B cell (primary cell): ENCODE results near the gene PPP2R2B. TPM values are rescaled to one million over a fixed set of nuclear protein-coding genes. Genes with fewer than 3 reads are reported as not detected.

Experiments used
- ATAC-seq: fragments of 200-7000 bp; cut with Tn5 transposase; one replicate; pipeline ENCODE4 v1.10.0; 2021; ENCODE audit warnings: low read depth, mild to moderate bottlenecking, moderate number of reproducible peaks, moderate library complexity
- CTCF ChIA-PET: fragments of 350-600 bp; sonication (Branson Sonifier 250); formaldehyde crosslinking; loops from one replicate; lab custom pipeline; 2021; ENCODE audit warnings: antibody characterized with exemption, inconsistent platforms; lab: Charles Lee
- POLR2A ChIA-PET: fragments of 350-600 bp; sonication (Branson Sonifier 250); formaldehyde crosslinking; loops from one replicate; lab custom pipeline; 2021; ENCODE audit warnings: antibody characterized with exemption; lab: Charles Lee
- DNase-seq: peaks from one replicate; pipeline ENCODE4 v3.0.0; 2013
- H2AFZ ChIP-seq: 2 replicates; pipeline ENCODE4 v1.6.1; 2012; ENCODE audit warnings: mild to moderate bottlenecking, low read depth, low read length; ENCODE audit not compliant: insufficient read depth, poor library complexity, severe bottlenecking
- H3K27ac ChIP-seq, 2 donors: 1 replicate in 1 of 2; 2 replicates in 1 of 2; pipeline ENCODE4 v1.5.1; 2012 to 2013; ENCODE audit warnings: low read length in 2 of 2, mild to moderate bottlenecking in 2 of 2, moderate library complexity in 1 of 2
- H3K27me3 ChIP-seq, 4 experiments: fragments of 200-600 bp in 1 of 4; sonication (generic) in 1 of 4; replicated peaks in 1 of 4; 1 replicate in 2 of 4; 2 replicates in 2 of 4; pipeline versions ENCODE4 v1.6.1 to v1.7.0; 2013 to 2016; ENCODE audit warnings: low read length in 3 of 4, mild to moderate bottlenecking in 2 of 4, mixed read lengths in 1 of 4, moderate library complexity in 1 of 4; ENCODE audit not compliant: insufficient read depth in 4 of 4, control insufficient read depth in 3 of 4; ENCODE audit errors: control extremely low read depth in 1 of 4
- H3K36me3 ChIP-seq, 2 experiments: replicated peaks in 1 of 2; 1 replicate in 1 of 2; 2 replicates in 1 of 2; pipeline versions ENCODE4 v1.6.1 to v1.7.1; 2013; ENCODE audit warnings: low read length in 1 of 2; ENCODE audit not compliant: insufficient read depth in 2 of 2, control insufficient read depth in 1 of 2; ENCODE audit errors: control extremely low read depth in 1 of 2, extremely low read depth in 1 of 2
- H3K4me1 ChIP-seq, 2 donors: fragments of 200-600 bp in 1 of 2; sonication (generic) in 1 of 2; 1 replicate in 1 of 2; 2 replicates in 1 of 2; pipeline versions ENCODE4 v1.5.1 to v1.6.1; 2013 to 2017; ENCODE audit warnings: low read length in 2 of 2; ENCODE audit not compliant: control insufficient read depth in 2 of 2, insufficient read depth in 2 of 2
- H3K4me2 ChIP-seq: replicated peaks from 2 replicates; pipeline ENCODE3; 2012; ENCODE audit warnings: mild to moderate bottlenecking, low read depth, low read length; ENCODE audit not compliant: poor library complexity, severe bottlenecking
- H3K4me3 ChIP-seq, 5 experiments: fragments of 200-600 bp in 1 of 5; sonication (generic) in 1 of 5; 1 replicate in 3 of 5; 2 replicates in 2 of 5; pipeline versions ENCODE4 v1.5.1 to v1.7.0; 2011 to 2016; ENCODE audit warnings: low read length in 4 of 5, mild to moderate bottlenecking in 4 of 5, low read depth in 2 of 5, control low read depth in 1 of 5, moderate library complexity in 1 of 5; ENCODE audit not compliant: insufficient read depth in 1 of 5; ENCODE audit errors: control extremely low read depth in 1 of 5, extremely low read depth in 1 of 5
- H3K79me2 ChIP-seq: fragments of 200-600 bp; sonication (generic); one replicate; pipeline ENCODE4 v1.6.0; 2016; ENCODE audit warnings: low read length; ENCODE audit not compliant: control insufficient read depth, insufficient read depth
- H3K9ac ChIP-seq: fragments of 200-600 bp; sonication (generic); 2 replicates; pipeline ENCODE4 v1.6.1; 2017; ENCODE audit warnings: mild to moderate bottlenecking, low read length, moderate library complexity
- H3K9me3 ChIP-seq, 3 donors: one replicate each; pipeline versions ENCODE4 v1.6.1 to v1.7.1; 2013; ENCODE audit warnings: low read length in 2 of 3; ENCODE audit not compliant: control insufficient read depth in 2 of 3, insufficient read depth in 1 of 3; ENCODE audit errors: control extremely low read depth in 1 of 3
- H4K20me1 ChIP-seq: 2 replicates; pipeline ENCODE4 v1.6.0; 2012; ENCODE audit warnings: mild to moderate bottlenecking, low read length; ENCODE audit not compliant: insufficient read depth, control insufficient read depth, poor library complexity, severe bottlenecking
- H3K27ac Mint-ChIP-seq: one replicate; pipeline ENCODE4 v1.8.0; 2021; ENCODE audit warnings: mixed read lengths
- H3K27me3 Mint-ChIP-seq: one replicate; pipeline ENCODE4 v1.8.0; 2021; ENCODE audit warnings: mixed read lengths
- H3K4me1 Mint-ChIP-seq: one replicate; pipeline ENCODE4 v1.8.0; 2021; ENCODE audit warnings: mixed read lengths
- H3K4me3 Mint-ChIP-seq: one replicate; pipeline ENCODE4 v1.8.0; 2021; ENCODE audit warnings: mixed read lengths
- H3K9me3 Mint-ChIP-seq: one replicate; pipeline ENCODE4 v1.8.0; 2022; ENCODE audit warnings: mixed read lengths; ENCODE audit not compliant: insufficient read depth
- EZH2 ChIP-seq: IDR thresholded peaks from 2 replicates; pipeline ENCODE4 v1.6.1; 2012; ENCODE audit warnings: borderline replicate concordance, low read depth, mild to moderate bottlenecking, moderate library complexity, low read length; ENCODE audit not compliant: insufficient read depth, poor library complexity, severe bottlenecking
- WGBS: methylation state at CpG from one replicate; pipeline ENCODE4 v1.1.5; 2013; ENCODE audit warnings: missing lambda C conversion rate; ENCODE audit not compliant: insufficient coverage; 5-methylcytosine and 5-hydroxymethylcytosine counted together
- intact Hi-C: fragments of 100-400 bp; cut with micrococcal nuclease; formaldehyde crosslinking; loops from one replicate; pipeline ENCODE4 v1.10.0; 2022
- polyA plus RNA-seq: library from polyadenylated mRNA; depleted of rRNA; stranded (reverse); fragments of >200 nt; gene quantifications from 2 replicates; pipeline ENCODE4 v1.2.3, GENCODE V29; 2012
- total RNA-seq, 2 donors: library from RNA; stranded (reverse); fragments of 120-200 nt in 1 of 2; gene quantifications; 1 replicate in 1 of 2; 2 replicates in 1 of 2; pipeline versions ENCODE4 v1.2.3 to v1.2.4, GENCODE V29; 2013 to 2022
- TF ChIP-seq, protein P1 (sequence below): fragments of 200-600 bp; IDR thresholded peaks from one replicate; pipeline ENCODE4 v1.8.0; 2022; ENCODE audit warnings: antibody characterized with exemption, mild to moderate bottlenecking

The PPP2R2B gene
- total and polyA plus RNA-seq, 2 donors (not counting 1 experiment from before 2014, with no cell fraction given): 0.03 TPM; not detected in 1

DNA sequence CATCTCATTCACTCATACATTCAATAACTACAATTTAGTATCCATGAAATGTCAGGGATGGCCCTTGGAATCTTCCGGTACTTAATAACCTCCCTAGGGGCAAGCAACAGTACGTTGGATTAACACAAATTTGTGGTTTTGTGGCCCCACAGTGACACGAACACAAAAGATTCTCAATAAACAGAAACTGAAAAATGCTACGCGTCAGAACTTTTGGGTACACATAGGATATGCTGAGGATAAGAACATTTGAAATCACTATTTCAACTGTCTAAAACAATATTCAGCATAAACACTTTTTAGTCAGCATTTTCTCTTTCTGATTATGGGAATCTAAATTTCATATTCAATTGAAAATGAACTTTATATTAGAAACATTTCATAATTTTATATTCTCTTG is 255.5 kb downstream of the PPP2R2B start:
- Mint-ChIP-seq H3K4me1 (no peaks in the 10 kb centered on the region), H3K27me3 (no peaks in the 10 kb centered on the region), H3K4me3 (no peak overlapping the region), H3K27ac (no peak overlapping the region), H3K9me3 (no peaks in the 10 kb centered on the region)
- TF ChIP-seq EZH2: no peak
- TF ChIP-seq, protein P1, sequence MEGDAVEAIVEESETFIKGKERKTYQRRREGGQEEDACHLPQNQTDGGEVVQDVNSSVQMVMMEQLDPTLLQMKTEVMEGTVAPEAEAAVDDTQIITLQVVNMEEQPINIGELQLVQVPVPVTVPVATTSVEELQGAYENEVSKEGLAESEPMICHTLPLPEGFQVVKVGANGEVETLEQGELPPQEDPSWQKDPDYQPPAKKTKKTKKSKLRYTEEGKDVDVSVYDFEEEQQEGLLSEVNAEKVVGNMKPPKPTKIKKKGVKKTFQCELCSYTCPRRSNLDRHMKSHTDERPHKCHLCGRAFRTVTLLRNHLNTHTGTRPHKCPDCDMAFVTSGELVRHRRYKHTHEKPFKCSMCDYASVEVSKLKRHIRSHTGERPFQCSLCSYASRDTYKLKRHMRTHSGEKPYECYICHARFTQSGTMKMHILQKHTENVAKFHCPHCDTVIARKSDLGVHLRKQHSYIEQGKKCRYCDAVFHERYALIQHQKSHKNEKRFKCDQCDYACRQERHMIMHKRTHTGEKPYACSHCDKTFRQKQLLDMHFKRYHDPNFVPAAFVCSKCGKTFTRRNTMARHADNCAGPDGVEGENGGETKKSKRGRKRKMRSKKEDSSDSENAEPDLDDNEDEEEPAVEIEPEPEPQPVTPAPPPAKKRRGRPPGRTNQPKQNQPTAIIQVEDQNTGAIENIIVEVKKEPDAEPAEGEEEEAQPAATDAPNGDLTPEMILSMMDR: no peak
- no peaks in the 10 kb centered on the region for H3K9me3 ChIP-seq
- DNase-seq: no peak
- 70% methylated on average over 2 of the region's 5 CpGs for WGBS
- ChIA-PET CTCF (no interaction called here), POLR2A (no interaction called here)
- H3K4me3 ChIP-seq: no peak overlapping the region
- H3K4me2 ChIP-seq: no peak overlapping the region
- intact Hi-C loops: no loop called here
- H3K79me2 ChIP-seq: no peaks in the 10 kb centered on the region
- no peak overlapping the region for H3K27ac ChIP-seq
- no peaks in the 10 kb centered on the region for H3K36me3 ChIP-seq
- no peaks in the 10 kb centered on the region for H3K4me1 ChIP-seq
- no peak for ATAC-seq
- H4K20me1 ChIP-seq: no peaks in the 10 kb centered on the region
- H2AFZ ChIP-seq: no peak overlapping the region
- no peak overlapping the region for H3K9ac ChIP-seq
- no peaks in the 10 kb centered on the region for H3K27me3 ChIP-seq

DNA sequence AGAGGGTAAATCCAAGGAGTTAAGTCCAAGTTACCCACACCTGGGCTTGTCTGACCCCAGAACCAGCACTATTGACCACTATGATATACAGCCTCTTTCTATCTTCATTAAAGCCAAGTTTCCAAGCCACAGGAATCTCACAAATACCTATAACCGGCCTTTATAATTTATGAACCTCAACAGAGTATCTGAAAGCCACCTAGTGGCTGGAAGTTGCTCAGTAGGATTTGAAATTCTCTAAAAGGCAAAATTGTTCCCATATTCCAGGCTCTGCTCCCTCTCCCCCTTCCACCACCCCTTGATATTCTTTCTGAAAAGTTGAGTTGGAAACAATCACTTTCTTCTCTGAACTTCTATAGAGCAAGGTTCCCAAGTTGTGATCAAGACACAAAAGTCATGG is 256.2 kb downstream of the PPP2R2B start:
- ChIA-PET CTCF (no interaction called here), POLR2A (no interaction called here)
- H3K79me2 ChIP-seq: no peaks in the 10 kb centered on the region
- ATAC-seq (no peak), DNase-seq (no peak)
- no peaks in the 10 kb centered on the region for H3K36me3 ChIP-seq
- H3K4me3 Mint-ChIP-seq: no peak overlapping the region
- no CpG with 5 or more reads among the region's 1 CpG for WGBS
- no peaks in the 10 kb centered on the region for H3K9me3 ChIP-seq
- H3K27ac ChIP-seq: no peak overlapping the region
- no peak overlapping the region for H3K4me3 ChIP-seq
- no peaks in the 10 kb centered on the region for H4K20me1 ChIP-seq
- no peaks in the 10 kb centered on the region for H3K27me3 Mint-ChIP-seq
- H3K4me1 Mint-ChIP-seq: no peaks in the 10 kb centered on the region
- H3K4me2 ChIP-seq: no peak overlapping the region
- intact Hi-C loops: no loop called here
- no peaks in the 10 kb centered on the region for H3K4me1 ChIP-seq
- no peaks in the 10 kb centered on the region for H3K27me3 ChIP-seq
- H2AFZ ChIP-seq: no peak overlapping the region
- H3K9me3 Mint-ChIP-seq: peaks cover under 1% of the 10 kb centered on the region
- no peak overlapping the region for H3K9ac ChIP-seq
- H3K27ac Mint-ChIP-seq: no peak overlapping the region
- TF ChIP-seq, protein P1: no peak
- no peak for TF ChIP-seq EZH2
